Thyroid gland (tissue), 4 donors: ENCODE results near the gene KCNK4. TPM values are rescaled to one million over a fixed set of nuclear protein-coding genes. Genes with fewer than 3 reads are reported as not detected.

Source experiments
- DNase-seq, 2 donors: peaks; one replicate each; pipeline ENCODE4 v3.0.0-alpha.2; 2019
- H3K27ac ChIP-seq, 3 donors: fragments of 200-600 bp; sonication (generic); 1 replicate in 2 of 3; 2 replicates in 1 of 3; pipeline ENCODE4 v1.5.1; 2016 to 2019; ENCODE audit warnings: mild to moderate bottlenecking in 1 of 3, moderate library complexity in 1 of 3
- H3K27me3 ChIP-seq: fragments of 200-600 bp; sonication (generic); one replicate; pipeline ENCODE4 v1.5.1; 2019
- H3K36me3 ChIP-seq, 2 donors: fragments of 200-600 bp; sonication (generic); one replicate each; pipeline ENCODE4 v1.5.1; 2016 to 2019
- H3K4me1 ChIP-seq, 2 donors: fragments of 200-600 bp; sonication (generic); one replicate each; pipeline ENCODE4 v1.5.1; 2017 to 2019
- H3K4me3 ChIP-seq, 3 donors: fragments of 200-600 bp; sonication (generic); replicated peaks in 1 of 3; 1 replicate in 2 of 3; 2 replicates in 1 of 3; pipeline ENCODE4 v1.5.1; 2016; ENCODE audit warnings: mild to moderate bottlenecking in 1 of 3
- H3K9me3 ChIP-seq: fragments of 200-600 bp; sonication (generic); one replicate; pipeline ENCODE4 v1.5.1; 2017
- POLR2A ChIP-seq, 2 donors: fragments of 450-650 bp; IDR thresholded peaks; one replicate each; pipeline ENCODE4 v1.6.1; 2017; ENCODE audit warnings: antibody characterized with exemption in 2 of 2, mild to moderate bottlenecking in 2 of 2, moderate library complexity in 1 of 2
- WGBS, 2 donors: methylation state at CpG; one replicate each; pipeline ENCODE4 v1.1.5; 2017; 5-methylcytosine and 5-hydroxymethylcytosine counted together
- intact Hi-C: fragments of 100-400 bp; cut with DNase I; formaldehyde crosslinking; loops from one replicate; pipeline ENCODE4 v1.15.1; 2023
- total RNA-seq, 4 donors: library from RNA; depleted of rRNA; stranded (reverse); fragments of >200 nt; gene quantifications; one replicate each; pipeline ENCODE4 v1.2.3, GENCODE V29; 2016
- TF ChIP-seq, protein P1 (sequence below), 6 experiments: fragments of 200-600 bp in 3 of 6; fragments of 450-650 bp in 3 of 6; sonication (generic) in 3 of 6; IDR thresholded peaks; one replicate each; pipeline ENCODE4 v1.5.1; 2016 to 2019; ENCODE audit warnings: antibody characterized with exemption in 6 of 6, mild to moderate bottlenecking in 2 of 6, inconsistent platforms in 1 of 6, moderate library complexity in 1 of 6

KCNK4 gene
- not detected for total RNA-seq

DNA sequence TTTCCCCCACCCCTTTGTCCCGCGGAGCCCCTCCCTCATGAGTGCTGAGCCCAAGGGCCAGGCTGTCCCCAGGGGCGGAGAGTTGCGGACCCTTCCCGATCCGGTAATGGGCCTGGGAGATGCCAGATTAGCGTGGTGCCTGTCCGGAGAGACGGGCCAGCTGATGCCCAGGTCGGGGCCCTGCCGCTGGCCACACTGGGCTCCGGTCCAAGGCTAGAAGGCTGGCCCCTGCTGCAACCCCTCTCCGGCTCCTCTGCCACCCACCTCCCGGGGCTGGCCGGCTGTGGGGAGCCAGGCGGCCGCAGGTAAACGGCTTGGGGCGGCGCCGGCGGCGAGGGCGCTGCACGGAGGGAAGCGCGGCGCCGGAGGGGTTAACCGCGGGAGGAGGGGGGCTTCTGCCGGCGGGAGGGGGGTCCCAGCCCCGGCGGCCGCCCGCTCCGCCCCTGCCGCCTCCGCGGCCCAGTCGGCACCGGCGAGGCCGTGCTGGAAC lies at the start of gene KCNK4:
TSS of gene KCNK4 (plus strand) at position 41 of the 490 bp plus-strand sequence. CDS start 1,717 bp downstream, outside the sequence.
- peak within 1 kb of the TSS in 1 of 3 donors; percentile 23 for H3K4me3 ChIP-seq
- WGBS, 2 donors, result 10 to 27% methylated on average over 4 to 8 of the region's 45 CpGs
- H3K27ac ChIP-seq, result no peak within 1 kb of the TSS
- TF ChIP-seq, protein P1, sequence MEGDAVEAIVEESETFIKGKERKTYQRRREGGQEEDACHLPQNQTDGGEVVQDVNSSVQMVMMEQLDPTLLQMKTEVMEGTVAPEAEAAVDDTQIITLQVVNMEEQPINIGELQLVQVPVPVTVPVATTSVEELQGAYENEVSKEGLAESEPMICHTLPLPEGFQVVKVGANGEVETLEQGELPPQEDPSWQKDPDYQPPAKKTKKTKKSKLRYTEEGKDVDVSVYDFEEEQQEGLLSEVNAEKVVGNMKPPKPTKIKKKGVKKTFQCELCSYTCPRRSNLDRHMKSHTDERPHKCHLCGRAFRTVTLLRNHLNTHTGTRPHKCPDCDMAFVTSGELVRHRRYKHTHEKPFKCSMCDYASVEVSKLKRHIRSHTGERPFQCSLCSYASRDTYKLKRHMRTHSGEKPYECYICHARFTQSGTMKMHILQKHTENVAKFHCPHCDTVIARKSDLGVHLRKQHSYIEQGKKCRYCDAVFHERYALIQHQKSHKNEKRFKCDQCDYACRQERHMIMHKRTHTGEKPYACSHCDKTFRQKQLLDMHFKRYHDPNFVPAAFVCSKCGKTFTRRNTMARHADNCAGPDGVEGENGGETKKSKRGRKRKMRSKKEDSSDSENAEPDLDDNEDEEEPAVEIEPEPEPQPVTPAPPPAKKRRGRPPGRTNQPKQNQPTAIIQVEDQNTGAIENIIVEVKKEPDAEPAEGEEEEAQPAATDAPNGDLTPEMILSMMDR (IDR thresholded peaks at IDR 0.05), result no peak
- TF ChIP-seq POLR2A (IDR thresholded peaks at IDR 0.05), result no peak
- peaks cover 5% of the 10 kb centered on the region for H3K27me3 ChIP-seq
- H3K9me3 ChIP-seq, result no peaks in the 10 kb centered on the region
- peaks cover 0 to 23% of the 10 kb centered on the region in 2 donors for H3K4me1 ChIP-seq
- H3K36me3 ChIP-seq, result no peaks in the 10 kb centered on the region
- intact Hi-C loops, result no loop called here
- no peak for DNase-seq

DNA sequence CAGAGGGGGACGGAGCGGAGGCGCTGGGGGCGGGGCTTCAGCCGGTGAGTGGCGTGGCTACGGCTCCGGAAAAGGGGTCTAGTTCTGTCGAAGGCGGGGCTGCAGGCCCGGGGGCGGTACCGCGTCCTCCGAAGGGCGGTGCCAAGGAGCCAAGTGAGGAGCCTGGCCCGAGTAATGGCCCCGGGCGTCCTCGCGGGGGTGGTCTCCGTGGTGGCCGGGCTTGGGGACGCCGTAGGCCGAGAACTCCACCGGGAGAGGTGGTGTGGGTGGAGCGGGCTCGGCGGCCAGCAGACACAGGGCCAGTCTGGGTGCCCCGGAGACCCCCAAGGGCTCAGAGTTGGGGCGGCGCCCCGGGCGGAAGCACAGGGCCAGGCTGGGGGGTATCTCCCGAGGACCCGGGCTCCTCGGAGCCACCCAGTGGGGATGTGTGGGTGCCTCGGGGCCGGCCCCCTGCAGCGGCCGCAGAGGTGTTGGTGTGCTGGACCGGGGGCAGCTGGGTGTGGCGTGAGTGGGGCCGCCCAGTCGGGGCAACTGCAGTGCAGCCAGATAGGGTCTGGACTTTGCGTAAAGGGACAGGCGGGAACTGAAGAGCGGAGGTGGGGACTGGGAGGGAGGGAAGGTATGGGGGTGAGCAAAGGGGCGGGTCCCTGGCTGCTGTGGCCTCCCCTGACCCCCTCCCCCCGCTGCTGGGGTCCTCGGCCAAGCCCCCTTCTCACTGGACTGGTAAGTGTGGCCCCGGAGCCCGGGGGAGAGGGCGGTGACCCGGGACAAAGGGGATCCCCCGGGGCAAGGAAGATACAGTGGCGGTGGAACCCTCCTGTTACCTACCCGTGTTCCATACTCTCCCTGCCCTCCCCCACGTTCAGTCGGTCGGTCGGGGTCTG lies 49.4 kb upstream of the KCNK4 start:
- WGBS, 2 donors, result 0 to 1% methylated on average over 37 to 44 of the region's 63 CpGs
- intact Hi-C loops, result no loop called here

DNA sequence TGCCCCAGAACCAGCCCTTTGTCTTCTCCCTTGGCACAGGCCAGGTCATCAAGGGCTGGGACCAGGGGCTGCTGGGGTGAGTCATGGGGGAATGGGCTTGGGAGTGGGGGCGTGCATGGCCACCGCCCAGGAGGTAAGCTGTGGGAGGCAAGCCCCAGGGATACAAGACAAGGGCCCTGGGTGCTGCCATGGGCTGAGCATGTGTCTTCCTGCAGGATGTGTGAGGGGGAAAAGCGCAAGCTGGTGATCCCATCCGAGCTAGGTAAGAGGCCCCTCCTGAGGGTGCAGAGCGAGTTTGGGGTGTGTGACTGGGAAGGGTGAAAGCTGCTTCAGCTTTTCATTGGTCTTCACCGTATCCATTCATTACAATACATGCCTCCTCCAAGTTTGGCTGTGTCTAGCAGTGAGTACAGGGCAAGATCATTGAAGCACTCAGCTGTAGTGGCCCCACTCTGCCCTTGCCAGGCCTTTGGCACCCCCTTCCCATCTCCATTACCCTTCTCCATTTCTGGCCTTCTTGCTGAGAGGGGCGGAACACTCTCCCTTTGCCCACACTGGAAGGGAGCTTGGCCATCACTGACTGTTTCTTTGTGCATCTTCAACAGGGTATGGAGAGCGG lies 47.8 kb upstream of the KCNK4 start:
- Histone ChIP-seq H3K9me3 (no peaks in the 10 kb centered on the region), H3K4me3 (no peak overlapping the region), H3K27ac (peak overlapping the region in 2 of 3 donors; percentile 78 to 99), H3K36me3 (peaks cover 0 to under 1% of the 10 kb centered on the region in 2 donors), H3K4me1 (peaks cover 36 to 37% of the 10 kb centered on the region in 2 donors), H3K27me3 (no peaks in the 10 kb centered on the region)
- WGBS, 2 donors, result 85 to 88% methylated on average over 8 of the region's 8 CpGs
- intact Hi-C loops, result no loop called here
- TF ChIP-seq, protein P1 (IDR thresholded peaks at IDR 0.05), result no peak
- no peak for TF ChIP-seq POLR2A (IDR thresholded peaks at IDR 0.05)
- DNase-seq, result no peak

More for the DNA sequence above, 49.4 kb upstream of the KCNK4 start:
- Histone ChIP-seq H3K4me1 (peaks cover 31 to 36% of the 10 kb centered on the region in 2 donors), H3K27ac (peak overlapping the region; percentile 78 to 99 (median 95)), H3K4me3 (peak overlapping the region; percentile 28 to 95 (median 63)), H3K9me3 (no peaks in the 10 kb centered on the region), H3K36me3 (peaks cover 10 to 12% of the 10 kb centered on the region in 2 donors), H3K27me3 (no peaks in the 10 kb centered on the region)
- peak; percentile 50 to 61 for DNase-seq
- TF ChIP-seq POLR2A (IDR thresholded peaks at IDR 0.05), result peak in 1 of 2 donors; percentile 7
- TF ChIP-seq, protein P1 (IDR thresholded peaks at IDR 0.05), result no peak

DNA sequence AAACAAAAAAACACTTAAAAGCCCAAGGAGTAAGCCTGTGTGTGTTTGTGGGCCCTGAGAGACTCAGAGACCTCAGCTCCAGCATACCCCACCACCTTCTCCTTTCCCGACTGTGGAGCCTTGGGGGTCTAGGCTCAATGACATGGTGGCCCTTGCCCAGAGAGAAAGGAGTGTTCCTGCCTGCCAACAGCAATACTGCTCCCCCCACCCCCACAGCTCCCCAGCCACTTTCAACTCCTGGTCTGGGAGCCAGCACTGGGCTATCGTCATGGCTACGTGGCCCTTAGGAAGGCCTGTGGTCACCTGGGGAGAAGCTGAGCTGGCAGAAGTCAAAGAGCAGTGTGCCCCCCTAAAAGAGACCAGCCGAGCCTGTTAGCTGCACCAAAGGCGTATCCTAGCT lies 47.0 kb upstream of the KCNK4 start:
- Histone ChIP-seq H3K27ac (no peak overlapping the region), H3K9me3 (no peaks in the 10 kb centered on the region), H3K4me1 (peaks cover 36 to 37% of the 10 kb centered on the region in 2 donors), H3K4me3 (no peak overlapping the region), H3K27me3 (no peaks in the 10 kb centered on the region), H3K36me3 (no peaks in the 10 kb centered on the region)
- 67 to 73% methylated on average over 5 of the region's 5 CpGs for WGBS, 2 donors
- TF ChIP-seq, protein P1 (IDR thresholded peaks at IDR 0.05), result no peak
- no peak for TF ChIP-seq POLR2A (IDR thresholded peaks at IDR 0.05)
- no peak for DNase-seq
- intact Hi-C loops, result no loop called here
